ENCODE results near the gene WDR90.

Gene WDR90

DNA sequence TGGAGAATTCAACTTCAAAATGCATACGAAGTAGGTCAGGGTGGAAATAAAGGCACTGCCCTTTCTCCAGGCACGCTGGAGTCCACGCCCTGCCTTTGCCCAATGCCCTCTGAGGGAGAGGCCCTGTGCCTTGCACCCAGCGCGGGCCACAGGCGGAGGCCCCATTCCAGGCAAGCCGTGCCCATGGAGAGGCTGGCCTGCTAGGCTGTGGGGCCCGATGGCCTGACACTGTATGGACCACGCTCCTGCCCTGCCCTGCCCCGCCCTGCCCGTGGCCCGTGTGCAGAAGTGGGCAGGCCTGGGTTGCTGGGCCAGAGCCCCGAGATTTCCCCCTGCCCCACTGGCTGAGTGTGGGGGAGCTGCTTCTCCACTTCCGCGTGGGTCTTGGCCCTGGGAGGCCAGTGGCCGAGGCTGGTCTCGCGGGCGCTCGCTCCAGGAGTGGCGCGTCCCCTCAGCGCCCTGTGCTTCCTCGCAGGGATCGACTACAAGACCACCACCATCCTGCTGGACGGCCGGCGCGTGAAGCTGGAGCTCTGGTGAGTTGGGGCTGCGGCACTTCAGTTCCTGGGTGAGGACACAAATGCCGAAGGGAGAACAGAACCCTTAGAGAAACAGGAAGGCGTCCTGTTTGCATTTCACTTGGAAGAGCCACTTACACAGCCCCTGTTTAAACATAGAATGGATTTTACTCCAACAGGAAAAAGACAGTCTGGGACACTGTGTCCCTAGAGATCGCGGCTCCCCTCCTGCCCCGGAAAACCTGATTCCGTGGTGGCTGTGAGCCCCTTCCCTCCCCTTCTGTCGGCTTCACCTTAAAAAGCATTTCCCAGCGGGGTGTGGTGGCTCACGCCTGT lies 32.2 kb upstream of the WDR90 start:
- Histone ChIP-seq H3K36me3 (ENCODE audit: control insufficient read depth, insufficient read depth, low read length) (no peaks in the 10 kb centered on the region), H3K4me1 (peaks cover 6% of the 10 kb centered on the region), H3K9ac (no peak overlapping the region), H3K4me2 (ENCODE audit: low read length) (no peak overlapping the region), H3K9me3 (ENCODE audit: control insufficient read depth, low read length) (no peaks in the 10 kb centered on the region), H3K27ac (no peak overlapping the region), H3K27me3 (ENCODE audit: control insufficient read depth, insufficient read depth, low read length) (no peaks in the 10 kb centered on the region), H3K4me3 (ENCODE audit: low read depth, low read length) (no peak overlapping the region), H3K79me2 (peaks cover 11% of the 10 kb centered on the region), H2AFZ (no peak overlapping the region)
- TF ChIP-seq, protein P1, sequence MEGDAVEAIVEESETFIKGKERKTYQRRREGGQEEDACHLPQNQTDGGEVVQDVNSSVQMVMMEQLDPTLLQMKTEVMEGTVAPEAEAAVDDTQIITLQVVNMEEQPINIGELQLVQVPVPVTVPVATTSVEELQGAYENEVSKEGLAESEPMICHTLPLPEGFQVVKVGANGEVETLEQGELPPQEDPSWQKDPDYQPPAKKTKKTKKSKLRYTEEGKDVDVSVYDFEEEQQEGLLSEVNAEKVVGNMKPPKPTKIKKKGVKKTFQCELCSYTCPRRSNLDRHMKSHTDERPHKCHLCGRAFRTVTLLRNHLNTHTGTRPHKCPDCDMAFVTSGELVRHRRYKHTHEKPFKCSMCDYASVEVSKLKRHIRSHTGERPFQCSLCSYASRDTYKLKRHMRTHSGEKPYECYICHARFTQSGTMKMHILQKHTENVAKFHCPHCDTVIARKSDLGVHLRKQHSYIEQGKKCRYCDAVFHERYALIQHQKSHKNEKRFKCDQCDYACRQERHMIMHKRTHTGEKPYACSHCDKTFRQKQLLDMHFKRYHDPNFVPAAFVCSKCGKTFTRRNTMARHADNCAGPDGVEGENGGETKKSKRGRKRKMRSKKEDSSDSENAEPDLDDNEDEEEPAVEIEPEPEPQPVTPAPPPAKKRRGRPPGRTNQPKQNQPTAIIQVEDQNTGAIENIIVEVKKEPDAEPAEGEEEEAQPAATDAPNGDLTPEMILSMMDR (IDR thresholded peaks at IDR 0.05), result no peak

DNA sequence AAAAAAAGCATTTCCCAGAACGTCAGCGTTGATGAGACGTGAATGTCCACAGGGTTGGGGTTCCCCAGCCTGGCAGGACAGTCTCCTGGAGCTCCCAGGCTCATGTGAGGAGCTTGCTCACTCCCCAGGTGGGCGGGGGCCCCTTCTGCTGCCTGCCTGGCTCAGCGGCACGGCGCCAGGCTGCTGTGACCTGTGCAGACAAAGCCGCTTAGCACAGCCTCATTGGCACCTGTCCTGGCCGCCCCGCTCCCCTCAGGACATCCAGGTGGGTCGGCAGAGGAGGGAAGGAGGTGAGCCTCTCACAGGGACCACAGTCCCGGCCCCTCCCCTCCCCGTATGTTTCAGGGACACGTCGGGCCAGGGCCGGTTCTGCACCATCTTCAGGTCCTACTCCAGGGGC lies 31.3 kb upstream of the WDR90 start:
- Histone ChIP-seq H3K9me3 (ENCODE audit: control insufficient read depth, low read length) (no peaks in the 10 kb centered on the region), H3K4me2 (ENCODE audit: low read length) (no peak overlapping the region), H3K27me3 (ENCODE audit: control insufficient read depth, insufficient read depth, low read length) (no peaks in the 10 kb centered on the region), H3K4me1 (peaks cover 7% of the 10 kb centered on the region), H3K79me2 (peaks cover 11% of the 10 kb centered on the region), H3K27ac (no peak overlapping the region), H3K9ac (no peak overlapping the region), H3K36me3 (ENCODE audit: control insufficient read depth, insufficient read depth, low read length) (no peaks in the 10 kb centered on the region), H3K4me3 (ENCODE audit: low read depth, low read length) (no peak overlapping the region), H2AFZ (no peak overlapping the region)
- TF ChIP-seq, protein P1 (IDR thresholded peaks at IDR 0.05), result no peak

- Histone ChIP-seq H3K27me3 (ENCODE audit: control insufficient read depth, insufficient read depth, low read length) (no peaks in the 10 kb centered on the region), H3K4me1 (peaks cover 7% of the 10 kb centered on the region), H3K9me3 (ENCODE audit: control insufficient read depth, low read length) (no peaks in the 10 kb centered on the region), H3K79me2 (peaks cover 8% of the 10 kb centered on the region), H3K9ac (no peak overlapping the region), H3K4me2 (ENCODE audit: low read length) (no peak overlapping the region), H2AFZ (no peak overlapping the region), H3K27ac (no peak overlapping the region), H3K36me3 (ENCODE audit: control insufficient read depth, insufficient read depth, low read length) (no peaks in the 10 kb centered on the region), H3K4me3 (ENCODE audit: low read depth, low read length) (no peak overlapping the region)
- TF ChIP-seq, protein P1 (IDR thresholded peaks at IDR 0.05), result no peak
These were observed 29.6 kb upstream of the WDR90 start for GRCh38 chr16:619476-620100.

- no peak overlapping the region for H3K4me2 ChIP-seq (ENCODE audit: low read length)
- H3K4me3 ChIP-seq (ENCODE audit: low read depth, low read length), result no peak overlapping the region
- peaks cover 3% of the 10 kb centered on the region for H3K79me2 ChIP-seq
- no peak overlapping the region for H3K27ac ChIP-seq
- no peaks in the 10 kb centered on the region for H3K9me3 ChIP-seq (ENCODE audit: control insufficient read depth, low read length)
- TF ChIP-seq, protein P1 (IDR thresholded peaks at IDR 0.05), result no peak
- no peak overlapping the region for H2AFZ ChIP-seq
- no peaks in the 10 kb centered on the region for H3K36me3 ChIP-seq (ENCODE audit: control insufficient read depth, insufficient read depth, low read length)
- H3K4me1 ChIP-seq, result peaks cover 7% of the 10 kb centered on the region
- H3K9ac ChIP-seq, result no peak overlapping the region
- no peaks in the 10 kb centered on the region for H3K27me3 ChIP-seq (ENCODE audit: control insufficient read depth, insufficient read depth, low read length)
These were observed 28.3 kb upstream of the WDR90 start for GRCh38 chr16:620700-621525.
